ENCODE measurements around the gene ZBTB43.

The ZBTB43 gene

GRCh38 chr9:126804696-126805553 is at the start of gene ZBTB43:
Gene ZBTB43, plus strand, starts transcription at chr9:126805040. Its CDS starts 27,470 bp downstream, at chr9:126832510.
- Histone ChIP-seq H3K79me2 (ENCODE audit: insufficient read depth, low read length) (peaks cover 43% of the 10 kb centered on the region), H3K4me2 (ENCODE audit: low read depth, low read length, poor library complexity, severe bottlenecking) (peak within 1 kb of the TSS; percentile 87), H3K9ac (ENCODE audit: low read depth, low read length, poor library complexity, severe bottlenecking) (peak within 1 kb of the TSS; percentile 81), H3K4me1 (ENCODE audit: insufficient read depth, low read length, poor library complexity, severe bottlenecking) (peaks cover 34% of the 10 kb centered on the region), H4K20me1 (ENCODE audit: insufficient read depth, low read length, poor library complexity, severe bottlenecking) (peaks cover 40% of the 10 kb centered on the region), H3K36me3 (ENCODE audit: insufficient read depth, low read length) (no peaks in the 10 kb centered on the region), H3K9me2 (replicated peaks; ENCODE audit: low read depth, low read length) (no peaks in the 10 kb centered on the region), H3K4me3 (ENCODE audit: low read length, poor library complexity, severe bottlenecking) (peak within 1 kb of the TSS; percentile 87), H3K27me3 (ENCODE audit: insufficient read depth, low read length, poor library complexity, severe bottlenecking) (peaks cover 20% of the 10 kb centered on the region), H3K9me3 (ENCODE audit: insufficient read depth, low read depth, low read length) (no peaks in the 10 kb centered on the region), H3F3A (ENCODE audit: low read depth) (no peaks in the 10 kb centered on the region), H2AFZ (ENCODE audit: low read length) (peak within 1 kb of the TSS; percentile 91)
- TF ChIP-seq EZH2phosphoT487 (IDR thresholded peaks at IDR 0.05; ENCODE audit: borderline replicate concordance) (no peak), CTCF (conservative IDR thresholded peaks at IDR 0.05; ENCODE audit: low read length) (no peak)

GRCh38 chr9:126755317-126755875 is 49.4 kb upstream of the ZBTB43 start:
- H3F3A ChIP-seq (ENCODE audit: low read depth) = no peaks in the 10 kb centered on the region
- H3K4me3 ChIP-seq (ENCODE audit: low read length, poor library complexity, severe bottlenecking) = no peak overlapping the region
- H4K20me1 ChIP-seq (ENCODE audit: insufficient read depth, low read length, poor library complexity, severe bottlenecking) = no peaks in the 10 kb centered on the region
- TF ChIP-seq EZH2phosphoT487 (IDR thresholded peaks at IDR 0.05; ENCODE audit: borderline replicate concordance) (no peak), CTCF (conservative IDR thresholded peaks at IDR 0.05; ENCODE audit: low read length) (no peak)
- no peaks in the 10 kb centered on the region for H3K79me2 ChIP-seq (ENCODE audit: insufficient read depth, low read length)
- no peaks in the 10 kb centered on the region for H3K27me3 ChIP-seq (ENCODE audit: insufficient read depth, low read length, poor library complexity, severe bottlenecking)
- H3K9me3 ChIP-seq (ENCODE audit: insufficient read depth, low read depth, low read length) = no peaks in the 10 kb centered on the region
- no peak overlapping the region for H3K9ac ChIP-seq (ENCODE audit: low read depth, low read length, poor library complexity, severe bottlenecking)
- H2AFZ ChIP-seq (ENCODE audit: low read length) = no peak overlapping the region
- H3K4me2 ChIP-seq (ENCODE audit: low read depth, low read length, poor library complexity, severe bottlenecking) = no peak overlapping the region
- H3K4me1 ChIP-seq (ENCODE audit: insufficient read depth, low read length, poor library complexity, severe bottlenecking) = peaks cover 3% of the 10 kb centered on the region
- H3K9me2 ChIP-seq (replicated peaks; ENCODE audit: low read depth, low read length) = no peaks in the 10 kb centered on the region
- H3K36me3 ChIP-seq (ENCODE audit: insufficient read depth, low read length) = no peaks in the 10 kb centered on the region

- Histone ChIP-seq H3K27me3 (ENCODE audit: insufficient read depth, low read length, poor library complexity, severe bottlenecking) (no peaks in the 10 kb centered on the region), H3K79me2 (ENCODE audit: insufficient read depth, low read length) (no peaks in the 10 kb centered on the region), H3K9me3 (ENCODE audit: insufficient read depth, low read depth, low read length) (no peaks in the 10 kb centered on the region), H4K20me1 (ENCODE audit: insufficient read depth, low read length, poor library complexity, severe bottlenecking) (no peaks in the 10 kb centered on the region), H3F3A (ENCODE audit: low read depth) (no peaks in the 10 kb centered on the region), H3K9me2 (replicated peaks; ENCODE audit: low read depth, low read length) (no peaks in the 10 kb centered on the region), H3K4me1 (ENCODE audit: insufficient read depth, low read length, poor library complexity, severe bottlenecking) (peaks cover 3% of the 10 kb centered on the region), H3K4me3 (ENCODE audit: low read length, poor library complexity, severe bottlenecking) (no peak overlapping the region), H3K4me2 (ENCODE audit: low read depth, low read length, poor library complexity, severe bottlenecking) (no peak overlapping the region), H3K36me3 (ENCODE audit: insufficient read depth, low read length) (no peaks in the 10 kb centered on the region), H3K9ac (ENCODE audit: low read depth, low read length, poor library complexity, severe bottlenecking) (no peak overlapping the region), H2AFZ (ENCODE audit: low read length) (no peak overlapping the region)
- TF ChIP-seq EZH2phosphoT487 (IDR thresholded peaks at IDR 0.05; ENCODE audit: borderline replicate concordance) (no peak), CTCF (conservative IDR thresholded peaks at IDR 0.05; ENCODE audit: low read length) (no peak)
Measured at GRCh38 chr9:126756238-126756637, 48.6 kb upstream of the ZBTB43 start.
